NB4 (cell line): ENCODE measurements around the gene FAAH2.
"Not testable (repeated sequence)": the region's sequence is repeated elsewhere in the genome, so short reads cannot be mapped to it uniquely, and the experiment has no call there.

Experiments used
- DNase-seq: peaks from one replicate; pipeline ENCODE4 v3.0.0; 2010; ENCODE audit warnings: low read depth
- H3K4me3 ChIP-seq: one replicate; pipeline ENCODE4 v1.5.1; 2011; ENCODE audit warnings: mild to moderate bottlenecking, low read depth, low read length, moderate library complexity
- CTCF ChIP-seq: IDR thresholded peaks from one replicate; pipeline ENCODE4 v1.5.1; 2012; ENCODE audit warnings: low read depth, low read length
- MAX ChIP-seq: IDR thresholded peaks from 2 replicates; pipeline ENCODE4 v1.6.1; 2011; ENCODE audit warnings: low read depth, low read length
- MYC ChIP-seq: IDR thresholded peaks from 2 replicates; pipeline ENCODE4 v1.6.1; 2011; ENCODE audit warnings: low read depth, low read length
- POLR2A ChIP-seq: IDR thresholded peaks from 2 replicates; pipeline ENCODE4 v1.6.1; 2011; ENCODE audit warnings: mild to moderate bottlenecking; ENCODE audit not compliant: insufficient read length; ENCODE audit errors: extremely low read depth

Gene FAAH2

GRCh38 chrX:57366430-57366829 lies 79.9 kb downstream of the FAAH2 start:
- TF ChIP-seq CTCF = no peak
- DNase-seq = no peak
- no peak overlapping the region for H3K4me3 ChIP-seq

GRCh38 chrX:57367649-57368048 lies 81.1 kb downstream of the FAAH2 start:
- no peak for DNase-seq
- TF ChIP-seq MAX = no peak
- TF ChIP-seq MYC = no peak
- TF ChIP-seq POLR2A = no peak
- TF ChIP-seq CTCF = no peak
- no peak overlapping the region for H3K4me3 ChIP-seq

- no peak for TF ChIP-seq POLR2A
- no peak for TF ChIP-seq CTCF
- TF ChIP-seq MAX = no peak
- TF ChIP-seq MYC = no peak
- no peak for DNase-seq
- H3K4me3 ChIP-seq = no peak overlapping the region
Observed at GRCh38 chrX:57368158-57368557, 81.7 kb downstream of the FAAH2 start.

- TF ChIP-seq POLR2A (no peak), MYC (no peak), CTCF (no peak), MAX (no peak)
- H3K4me3 ChIP-seq = no peak overlapping the region
Observed at GRCh38 chrX:57379296-57379695, 92.8 kb downstream of the FAAH2 start.

GRCh38 chrX:57380026-57380796 lies 93.7 kb downstream of the FAAH2 start:
- TF ChIP-seq MAX (no peak), POLR2A (no peak), MYC (no peak), CTCF (no peak)
- no peak for DNase-seq
- H3K4me3 ChIP-seq = no peak overlapping the region

More at GRCh38 chrX:57379296-57379695, 92.8 kb downstream of the FAAH2 start:
- DNase-seq = no peak

- DNase-seq, H3K4me3 ChIP-seq: not testable (repeated sequence)
Observed at GRCh38 chrX:57394162-57394561, 107.7 kb downstream of the FAAH2 start.

- DNase-seq, H3K4me3 ChIP-seq: not testable (repeated sequence)
Observed at GRCh38 chrX:57403191-57403590, 116.7 kb downstream of the FAAH2 start.
